PC-9 (cell line): Measurements from ENCODE around the gene LGALS1.
"Not testable (repeated sequence)": the region's sequence is repeated elsewhere in the genome, so short reads cannot be mapped to it uniquely, and the experiment has no call there.

Experiments used
- EZH2 ChIP-seq: fragments of 200-600 bp; sonication (generic); IDR thresholded peaks from 2 replicates; pipeline ENCODE4 v1.8.0; 2017; ENCODE audit warnings: antibody characterized with exemption, low read depth
- TF ChIP-seq, protein P1 (sequence below): fragments of 200-600 bp; sonication (generic); conservative IDR thresholded peaks from 2 replicates; pipeline ENCODE4 v1.6.1; 2017; ENCODE audit warnings: mixed run types, antibody characterized with exemption, mild to moderate bottlenecking, moderate library complexity

DNA sequence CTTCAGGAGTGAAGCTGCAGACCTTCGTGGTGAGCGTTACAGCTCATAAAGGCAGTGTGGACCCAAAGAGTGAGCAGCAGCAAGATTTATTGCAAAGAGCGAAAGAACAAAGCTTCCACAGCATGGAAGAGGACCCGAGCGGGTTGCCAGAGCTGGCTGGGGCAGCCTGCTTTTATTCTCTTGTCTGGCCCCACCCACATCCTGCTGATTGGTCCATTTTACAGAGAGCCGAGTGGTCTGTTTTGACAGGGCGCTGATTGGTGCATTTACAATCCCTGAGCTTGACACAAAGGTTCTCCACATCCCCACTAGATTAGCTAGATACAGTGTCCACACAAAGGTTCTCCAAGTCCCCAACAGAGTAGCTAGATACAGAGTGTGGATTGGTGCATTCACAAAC, 41.8 kb downstream of the LGALS1 start:
- TF ChIP-seq, protein P1, sequence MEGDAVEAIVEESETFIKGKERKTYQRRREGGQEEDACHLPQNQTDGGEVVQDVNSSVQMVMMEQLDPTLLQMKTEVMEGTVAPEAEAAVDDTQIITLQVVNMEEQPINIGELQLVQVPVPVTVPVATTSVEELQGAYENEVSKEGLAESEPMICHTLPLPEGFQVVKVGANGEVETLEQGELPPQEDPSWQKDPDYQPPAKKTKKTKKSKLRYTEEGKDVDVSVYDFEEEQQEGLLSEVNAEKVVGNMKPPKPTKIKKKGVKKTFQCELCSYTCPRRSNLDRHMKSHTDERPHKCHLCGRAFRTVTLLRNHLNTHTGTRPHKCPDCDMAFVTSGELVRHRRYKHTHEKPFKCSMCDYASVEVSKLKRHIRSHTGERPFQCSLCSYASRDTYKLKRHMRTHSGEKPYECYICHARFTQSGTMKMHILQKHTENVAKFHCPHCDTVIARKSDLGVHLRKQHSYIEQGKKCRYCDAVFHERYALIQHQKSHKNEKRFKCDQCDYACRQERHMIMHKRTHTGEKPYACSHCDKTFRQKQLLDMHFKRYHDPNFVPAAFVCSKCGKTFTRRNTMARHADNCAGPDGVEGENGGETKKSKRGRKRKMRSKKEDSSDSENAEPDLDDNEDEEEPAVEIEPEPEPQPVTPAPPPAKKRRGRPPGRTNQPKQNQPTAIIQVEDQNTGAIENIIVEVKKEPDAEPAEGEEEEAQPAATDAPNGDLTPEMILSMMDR = not testable (repeated sequence)
- TF ChIP-seq EZH2 = not testable (repeated sequence)
